Cardiac muscle cell (in vitro differentiated cells and primary cell): ENCODE data around the gene PPP1R15A. TPM values are rescaled to one million over a fixed set of nuclear protein-coding genes. Genes with fewer than 3 reads are reported as not detected.

Source experiments
- DNase-seq, 2 donors: peaks; one replicate each; pipeline versions ENCODE4 v3.0.0 to v3.0.0-alpha.2; 2010 to 2017; ENCODE audit warnings: low read depth in 1 of 2, low spot score in 1 of 2
- H3K27ac ChIP-seq: fragments of 200-600 bp; sonication (generic); 2 replicates; pipeline ENCODE4 v1.5.1; 2016
- H3K27me3 ChIP-seq: fragments of 200-600 bp; sonication (generic); 2 replicates; pipeline ENCODE4 v1.6.0; 2016; ENCODE audit warnings: control low read depth
- H3K36me3 ChIP-seq: fragments of 200-600 bp; sonication (generic); 2 replicates; pipeline ENCODE4 v1.5.1; 2016; ENCODE audit warnings: control low read depth
- H3K4me1 ChIP-seq: fragments of 200-600 bp; sonication (generic); 2 replicates; pipeline ENCODE4 v1.8.1; 2017; ENCODE audit warnings: low read depth, mild to moderate bottlenecking, mixed run types
- H3K4me3 ChIP-seq: fragments of 200-600 bp; sonication (generic); 2 replicates; pipeline ENCODE4 v1.5.1; 2016; ENCODE audit warnings: mild to moderate bottlenecking
- H3K9me3 ChIP-seq: fragments of 200-600 bp; sonication (generic); 2 replicates; pipeline ENCODE4 v1.5.1; 2017; ENCODE audit warnings: low read depth, mild to moderate bottlenecking, control low read depth
- polyA plus RNA-seq: library from polyadenylated mRNA; unstranded; fragments of >200 nt; fragmentation: Nextera tagmentation; extraction: Ambion mirVana; gene quantifications from 2 replicates; pipeline ENCODE4 v1.2.1, GENCODE V29; 2016
- total RNA-seq: library from RNA; depleted of rRNA; stranded (reverse); fragments of >200 nt; gene quantifications from 2 replicates; pipeline ENCODE4 v1.2.3, GENCODE V29; 2016
- TF ChIP-seq, protein P1 (sequence below): IDR thresholded peaks from 2 replicates; pipeline ENCODE4 v1.5.1; 2012; ENCODE audit warnings: low read depth, mild to moderate bottlenecking, low read length

PPP1R15A gene
- total and polyA plus RNA-seq, 2 experiments from 2014 or later: 85.1 to 87.6 TPM

DNA sequence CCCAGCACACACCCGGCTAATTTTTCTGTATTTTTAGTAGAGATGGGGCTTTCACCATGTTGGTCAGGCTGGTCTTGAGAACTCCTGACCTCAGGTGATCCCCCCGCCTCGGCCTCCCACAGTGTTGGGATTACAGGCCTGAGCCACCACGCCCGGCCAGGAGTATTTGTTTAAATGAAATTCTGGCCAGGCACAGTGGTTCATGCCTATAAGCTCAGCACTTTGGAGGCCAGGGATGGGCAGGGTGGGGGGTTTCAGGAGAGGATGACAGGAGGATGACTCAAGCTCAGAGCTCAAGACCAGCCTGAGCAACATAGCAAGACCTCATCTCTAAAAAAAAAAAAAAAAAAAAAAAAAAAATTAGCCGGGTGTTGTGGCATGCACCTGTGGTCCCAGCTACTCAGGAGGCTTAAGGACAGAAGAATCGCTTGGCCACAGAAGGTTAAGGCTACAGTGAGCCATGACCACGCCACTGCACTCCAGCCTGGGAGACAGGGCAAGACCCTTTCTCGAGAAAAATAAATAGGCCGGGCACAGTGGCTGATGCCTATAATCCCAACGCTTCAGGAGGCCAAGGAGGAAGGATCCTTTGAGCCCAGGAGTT is 53.1 kb downstream of the PPP1R15A start:
- no peak overlapping the region for H3K27ac ChIP-seq
- TF ChIP-seq, protein P1, sequence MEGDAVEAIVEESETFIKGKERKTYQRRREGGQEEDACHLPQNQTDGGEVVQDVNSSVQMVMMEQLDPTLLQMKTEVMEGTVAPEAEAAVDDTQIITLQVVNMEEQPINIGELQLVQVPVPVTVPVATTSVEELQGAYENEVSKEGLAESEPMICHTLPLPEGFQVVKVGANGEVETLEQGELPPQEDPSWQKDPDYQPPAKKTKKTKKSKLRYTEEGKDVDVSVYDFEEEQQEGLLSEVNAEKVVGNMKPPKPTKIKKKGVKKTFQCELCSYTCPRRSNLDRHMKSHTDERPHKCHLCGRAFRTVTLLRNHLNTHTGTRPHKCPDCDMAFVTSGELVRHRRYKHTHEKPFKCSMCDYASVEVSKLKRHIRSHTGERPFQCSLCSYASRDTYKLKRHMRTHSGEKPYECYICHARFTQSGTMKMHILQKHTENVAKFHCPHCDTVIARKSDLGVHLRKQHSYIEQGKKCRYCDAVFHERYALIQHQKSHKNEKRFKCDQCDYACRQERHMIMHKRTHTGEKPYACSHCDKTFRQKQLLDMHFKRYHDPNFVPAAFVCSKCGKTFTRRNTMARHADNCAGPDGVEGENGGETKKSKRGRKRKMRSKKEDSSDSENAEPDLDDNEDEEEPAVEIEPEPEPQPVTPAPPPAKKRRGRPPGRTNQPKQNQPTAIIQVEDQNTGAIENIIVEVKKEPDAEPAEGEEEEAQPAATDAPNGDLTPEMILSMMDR: no peak
- peak in 1 of 2 donors; percentile 33 for DNase-seq

More for the DNA sequence above, 53.1 kb downstream of the PPP1R15A start:
- Histone ChIP-seq H3K9me3 (no peaks in the 10 kb centered on the region), H3K4me3 (no peak overlapping the region), H3K4me1 (no peaks in the 10 kb centered on the region), H3K27me3 (no peaks in the 10 kb centered on the region), H3K36me3 (peaks cover 6% of the 10 kb centered on the region)

Other genes with a start within 250 kb of the PPP1R15A start
Only the 30 nearest of the 32 such genes appear.
- gene DBP, start 235.0 kb upstream of the PPP1R15A start, total RNA-seq: 16.0 and 30.0 TPM in 2 replicates
- gene DBP, start 235.0 kb upstream of the PPP1R15A start, polyA plus RNA-seq: 23.3 and 41.6 TPM in 2 replicates
- 11.9 and 15.6 TPM in 2 replicates for gene CA11, start 226.2 kb upstream of the PPP1R15A start, total RNA-seq
- gene CA11, start 226.2 kb upstream of the PPP1R15A start, polyA plus RNA-seq: 26.3 and 30.7 TPM in 2 replicates
- 0.07 and 4.1 TPM in 2 replicates for gene NTN5, start 199.4 kb upstream of the PPP1R15A start, total RNA-seq
- gene NTN5, start 199.4 kb upstream of the PPP1R15A start, polyA plus RNA-seq: 0.15 TPM in 1 of 2 replicates, not detected in the other
- not detected in 2 replicates for gene FUT2, start 176.4 kb upstream of the PPP1R15A start, total RNA-seq
- 0.11 and 0.55 TPM in 2 replicates for gene FUT2, start 176.4 kb upstream of the PPP1R15A start, polyA plus RNA-seq
- 3.5 and 4.7 TPM in 2 replicates for gene MAMSTR, start 152.7 kb upstream of the PPP1R15A start, total RNA-seq
- gene MAMSTR, start 152.7 kb upstream of the PPP1R15A start, polyA plus RNA-seq: 6.1 and 6.3 TPM in 2 replicates
- 3.2 and 5.5 TPM in 2 replicates for gene RASIP1, start 131.8 kb upstream of the PPP1R15A start, total RNA-seq
- 1.5 and 2.9 TPM in 2 replicates for gene RASIP1, start 131.8 kb upstream of the PPP1R15A start, polyA plus RNA-seq
- gene IZUMO1, start 125.5 kb upstream of the PPP1R15A start, total RNA-seq: not detected in 2 replicates
- gene IZUMO1, start 125.5 kb upstream of the PPP1R15A start, polyA plus RNA-seq: 0.94 TPM in 1 of 2 replicates, not detected in the other
- 0.14 and 0.21 TPM in 2 replicates for gene FUT1, start 119.8 kb upstream of the PPP1R15A start, total RNA-seq
- not detected in 2 replicates for gene FUT1, start 119.8 kb upstream of the PPP1R15A start, polyA plus RNA-seq
- not detected in 2 replicates for gene FGF21, start 116.9 kb upstream of the PPP1R15A start, total RNA-seq
- gene FGF21, start 116.9 kb upstream of the PPP1R15A start, polyA plus RNA-seq: not detected in 2 replicates
- gene BCAT2, start 61.4 kb upstream of the PPP1R15A start, total RNA-seq: 127 and 144 TPM in 2 replicates
- gene BCAT2, start 61.4 kb upstream of the PPP1R15A start, polyA plus RNA-seq: 154 and 157 TPM in 2 replicates
- 27.5 and 43.1 TPM in 2 replicates for gene HSD17B14, start 35.9 kb upstream of the PPP1R15A start, total RNA-seq
- 31.7 and 35.1 TPM in 2 replicates for gene HSD17B14, start 35.9 kb upstream of the PPP1R15A start, polyA plus RNA-seq
- gene PLEKHA4, start 3.8 kb upstream of the PPP1R15A start, total RNA-seq: 22.5 and 27.1 TPM in 2 replicates
- gene PLEKHA4, start 3.8 kb upstream of the PPP1R15A start, polyA plus RNA-seq: 29.4 and 37.1 TPM in 2 replicates
- 0.25 and 2.0 TPM in 2 replicates for gene TULP2, start 26.3 kb downstream of the PPP1R15A start, total RNA-seq
- 0.26 and 1.0 TPM in 2 replicates for gene TULP2, start 26.3 kb downstream of the PPP1R15A start, polyA plus RNA-seq
- 274 and 337 TPM in 2 replicates for gene NUCB1, start 27.9 kb downstream of the PPP1R15A start, total RNA-seq
- 230 and 290 TPM in 2 replicates for gene NUCB1, start 27.9 kb downstream of the PPP1R15A start, polyA plus RNA-seq
- gene DHDH, start 61.3 kb downstream of the PPP1R15A start, total RNA-seq: 2.2 and 4.8 TPM in 2 replicates
- 7.0 and 10.2 TPM in 2 replicates for gene DHDH, start 61.3 kb downstream of the PPP1R15A start, polyA plus RNA-seq
- gene BAX, start 82.5 kb downstream of the PPP1R15A start, total RNA-seq: 64.2 and 126 TPM in 2 replicates
- gene BAX, start 82.5 kb downstream of the PPP1R15A start, polyA plus RNA-seq: 68.7 and 95.2 TPM in 2 replicates
- 760 and 891 TPM in 2 replicates for gene FTL, start 92.9 kb downstream of the PPP1R15A start, total RNA-seq
- 1,227 and 1,335 TPM in 2 replicates for gene FTL, start 92.9 kb downstream of the PPP1R15A start, polyA plus RNA-seq
- 155 and 165 TPM in 2 replicates for gene GYS1, start 120.9 kb downstream of the PPP1R15A start, total RNA-seq
- gene GYS1, start 120.9 kb downstream of the PPP1R15A start, polyA plus RNA-seq: 175 and 195 TPM in 2 replicates
- gene RUVBL2, start 121.5 kb downstream of the PPP1R15A start, total RNA-seq: 240 and 294 TPM in 2 replicates
- 128 and 167 TPM in 2 replicates for gene RUVBL2, start 121.5 kb downstream of the PPP1R15A start, polyA plus RNA-seq
- 1.8 TPM in 1 of 2 replicates, not detected in the other for gene LHB, start 144.7 kb downstream of the PPP1R15A start, total RNA-seq
- gene LHB, start 144.7 kb downstream of the PPP1R15A start, polyA plus RNA-seq: 2.7 TPM in 1 of 2 replicates, not detected in the other
- gene CGB3, start 151.9 kb downstream of the PPP1R15A start, total RNA-seq: not detected in 2 replicates
- gene CGB3, start 151.9 kb downstream of the PPP1R15A start, polyA plus RNA-seq: 0.26 TPM in 1 of 2 replicates, not detected in the other
- not detected in 2 replicates for gene CGB2, start 159.5 kb downstream of the PPP1R15A start, total RNA-seq
- gene CGB2, start 159.5 kb downstream of the PPP1R15A start, polyA plus RNA-seq: 1.5 TPM in 1 of 2 replicates, not detected in the other
- gene CGB1, start 164.5 kb downstream of the PPP1R15A start, total RNA-seq: not detected in 2 replicates
- gene CGB1, start 164.5 kb downstream of the PPP1R15A start, polyA plus RNA-seq: not detected in 2 replicates
- not detected in 2 replicates for gene CGB5, start 171.4 kb downstream of the PPP1R15A start, total RNA-seq
- gene CGB5, start 171.4 kb downstream of the PPP1R15A start, polyA plus RNA-seq: not detected in 2 replicates
- gene CGB8, start 176.7 kb downstream of the PPP1R15A start, total RNA-seq: not detected in 2 replicates
- gene CGB8, start 176.7 kb downstream of the PPP1R15A start, polyA plus RNA-seq: not detected in 2 replicates
- 3.9 and 8.3 TPM in 2 replicates for gene CGB7, start 185.3 kb downstream of the PPP1R15A start, total RNA-seq
- 6.5 and 11.5 TPM in 2 replicates for gene CGB7, start 185.3 kb downstream of the PPP1R15A start, polyA plus RNA-seq
- gene NTF4, start 192.4 kb downstream of the PPP1R15A start, total RNA-seq: 11.8 TPM in 2 replicates
- 17.0 and 31.7 TPM in 2 replicates for gene NTF4, start 192.4 kb downstream of the PPP1R15A start, polyA plus RNA-seq
- gene KCNA7, start 200.3 kb downstream of the PPP1R15A start, total RNA-seq: 1.1 and 2.3 TPM in 2 replicates
- gene KCNA7, start 200.3 kb downstream of the PPP1R15A start, polyA plus RNA-seq: 1.3 and 1.6 TPM in 2 replicates
- 396 and 598 TPM in 2 replicates for gene SNRNP70, start 213.0 kb downstream of the PPP1R15A start, total RNA-seq
- 470 and 492 TPM in 2 replicates for gene SNRNP70, start 213.0 kb downstream of the PPP1R15A start, polyA plus RNA-seq
- 20.0 and 24.5 TPM in 2 replicates for gene LIN7B, start 241.9 kb downstream of the PPP1R15A start, total RNA-seq
- 34.6 and 37.8 TPM in 2 replicates for gene LIN7B, start 241.9 kb downstream of the PPP1R15A start, polyA plus RNA-seq